Peyer's patch (tissue), 4 donors: ENCODE measurements around the gene STIL. TPM values are rescaled to one million over a fixed set of nuclear protein-coding genes. Genes with fewer than 3 reads are reported as not detected.
A peak's percentile ranks its signal among the peaks of the same experiment; 100 is the strongest.
"Not testable (repeated sequence)": the region's sequence is repeated elsewhere in the genome, so short reads cannot be mapped to it uniquely, and the experiment has no call there.

Experiments used
- DNase-seq, 3 donors: peaks; one replicate each; pipeline ENCODE4 v3.0.0-alpha.2; 2017 to 2019
- H3K27ac ChIP-seq, 4 donors: fragments of 200-600 bp; sonication (generic); one replicate each; pipeline ENCODE4 v1.5.1; 2016 to 2019
- H3K27me3 ChIP-seq, 2 donors: fragments of 200-600 bp; sonication (generic); one replicate each; pipeline ENCODE4 v1.5.1; 2019
- H3K36me3 ChIP-seq, 3 donors: fragments of 200-600 bp; sonication (generic); one replicate each; pipeline ENCODE4 v1.5.1; 2016 to 2019
- H3K4me1 ChIP-seq, 4 donors: fragments of 200-600 bp; sonication (generic); one replicate each; pipeline ENCODE4 v1.5.1; 2016 to 2019
- H3K4me3 ChIP-seq, 4 donors: fragments of 200-600 bp; sonication (generic); 1 replicate in 3 of 4; 2 replicates in 1 of 4; pipeline ENCODE4 v1.5.1; 2016 to 2019; ENCODE audit warnings: mild to moderate bottlenecking in 1 of 4
- H3K9me3 ChIP-seq, 4 donors: fragments of 200-600 bp; sonication (generic); one replicate each; pipeline ENCODE4 v1.5.1; 2016 to 2019; ENCODE audit warnings: mild to moderate bottlenecking in 1 of 4
- CTCF ChIP-seq, 6 experiments: fragments of 450-650 bp in 4 of 6; fragments of 200-600 bp in 2 of 6; sonication (generic) in 1 of 6; IDR thresholded peaks; one replicate each; pipeline ENCODE4 v1.5.1; 2017 to 2019; ENCODE audit warnings: antibody characterized with exemption in 6 of 6, mild to moderate bottlenecking in 3 of 6, moderate library complexity in 1 of 6
- POLR2A ChIP-seq, 2 donors: fragments of 450-650 bp; IDR thresholded peaks; one replicate each; pipeline ENCODE4 v1.5.1; 2017; ENCODE audit warnings: antibody characterized with exemption in 2 of 2, mild to moderate bottlenecking in 2 of 2, moderate library complexity in 2 of 2
- total RNA-seq, 4 donors: library from RNA; depleted of rRNA; stranded (reverse); fragments of >200 nt; gene quantifications; one replicate each; pipeline ENCODE4 v1.1.0, GENCODE V29; 2016

STIL gene
- total RNA-seq, 4 donors from 2014 or later: 4.5 to 14.0 (median 6.7) TPM

DNA sequence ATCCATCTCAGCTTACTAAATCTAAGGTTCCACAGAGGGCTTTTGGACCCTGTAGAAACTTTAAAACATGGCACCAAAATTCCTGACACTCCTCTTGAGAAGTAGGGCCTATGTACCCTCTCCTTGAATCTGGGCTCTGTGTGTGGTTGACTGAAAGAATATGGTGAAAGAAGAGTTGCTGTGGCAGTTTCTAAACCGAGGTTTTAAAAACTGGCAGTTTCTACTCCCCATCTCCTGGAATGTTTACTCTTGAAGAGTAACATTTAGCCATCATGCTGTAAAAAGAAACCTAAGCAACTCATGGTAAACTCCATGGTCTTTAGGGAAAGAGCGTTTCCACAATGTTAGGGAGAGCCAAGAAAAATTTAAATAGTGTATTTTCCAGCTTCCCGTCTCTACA lies 15.0 kb upstream of the STIL start:
- Histone ChIP-seq H3K9me3 (no peaks in the 10 kb centered on the region), H3K36me3 (no peaks in the 10 kb centered on the region), H3K4me3 (no peak overlapping the region), H3K27me3 (no peaks in the 10 kb centered on the region), H3K4me1 (peaks cover 0 to 21% (median 2%) of the 10 kb centered on the region in 4 donors), H3K27ac (no peak overlapping the region)
- DNase-seq: no peak
- TF ChIP-seq POLR2A (IDR thresholded peaks at IDR 0.05) (no peak), CTCF (IDR thresholded peaks at IDR 0.05) (no peak)

- TF ChIP-seq POLR2A (IDR thresholded peaks at IDR 0.05): no peak
- no peak for TF ChIP-seq CTCF (IDR thresholded peaks at IDR 0.05)
- no peaks in the 10 kb centered on the region for H3K36me3 ChIP-seq
- no peaks in the 10 kb centered on the region for H3K27me3 ChIP-seq
- H3K27ac ChIP-seq: peak overlapping the region in 2 of 4 donors; percentile 60 to 81
- no peak for DNase-seq
- no peak overlapping the region for H3K4me3 ChIP-seq
- peaks cover 0 to 15% (median 0%) of the 10 kb centered on the region in 4 donors for H3K4me1 ChIP-seq
- no peaks in the 10 kb centered on the region for H3K9me3 ChIP-seq
These were observed 12.3 kb upstream of the STIL start for GRCh38 chr1:47326271-47326670.

DNA sequence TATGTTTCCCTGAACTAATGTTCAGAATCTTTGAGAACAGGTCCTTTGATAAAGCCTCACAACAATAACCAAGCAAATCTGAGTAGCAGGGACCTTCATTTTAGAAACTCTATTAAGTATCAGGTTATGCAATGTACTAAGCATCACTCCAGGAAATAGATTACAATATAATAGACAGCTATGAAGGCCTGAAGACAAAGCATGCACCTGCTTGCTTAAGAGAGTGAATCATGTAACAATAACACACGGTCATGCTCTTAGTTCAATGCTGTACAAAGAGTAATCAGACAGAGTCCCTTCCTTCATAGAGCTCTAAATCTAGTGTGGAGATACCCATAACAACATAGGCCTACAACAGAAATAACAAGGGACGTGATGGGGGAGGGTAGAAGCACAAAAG lies 11.6 kb upstream of the STIL start:
- no peak overlapping the region for H3K4me3 ChIP-seq
- peaks cover 0 to 15% (median 0%) of the 10 kb centered on the region in 4 donors for H3K4me1 ChIP-seq
- no peak for TF ChIP-seq POLR2A (IDR thresholded peaks at IDR 0.05)
- no peak for TF ChIP-seq CTCF (IDR thresholded peaks at IDR 0.05)
- H3K27ac ChIP-seq: peak overlapping the region in 3 of 4 donors; percentile 28 to 81 (median 65)
- no peaks in the 10 kb centered on the region for H3K9me3 ChIP-seq
- DNase-seq: no peak
- no peaks in the 10 kb centered on the region for H3K36me3 ChIP-seq
- no peaks in the 10 kb centered on the region for H3K27me3 ChIP-seq

- peak in 1 of 6 experiments; percentile 11 for TF ChIP-seq CTCF (IDR thresholded peaks at IDR 0.05)
- TF ChIP-seq POLR2A (IDR thresholded peaks at IDR 0.05): peak in 1 of 2 donors; percentile 8
- Histone ChIP-seq H3K4me3 (no peak overlapping the region), H3K36me3 (no peaks in the 10 kb centered on the region), H3K27me3 (no peaks in the 10 kb centered on the region), H3K27ac (peak overlapping the region in 3 of 4 donors; percentile 65 to 81 (median 75)), H3K4me1 (peaks cover 0 to 15% (median 0%) of the 10 kb centered on the region in 4 donors), H3K9me3 (no peaks in the 10 kb centered on the region)
- DNase-seq: no peak
These were observed 10.7 kb upstream of the STIL start for GRCh38 chr1:47324682-47325081.

- H3K9me3 ChIP-seq: no peaks in the 10 kb centered on the region
- DNase-seq: no peak
- H3K4me1 ChIP-seq: peaks cover 0 to 15% (median 0%) of the 10 kb centered on the region in 4 donors
- H3K27ac ChIP-seq: peak overlapping the region in 3 of 4 donors; percentile 68 to 81 (median 75)
- no peak for TF ChIP-seq POLR2A (IDR thresholded peaks at IDR 0.05)
- no peak for TF ChIP-seq CTCF (IDR thresholded peaks at IDR 0.05)
- H3K4me3 ChIP-seq: no peak overlapping the region
- no peaks in the 10 kb centered on the region for H3K36me3 ChIP-seq
- no peaks in the 10 kb centered on the region for H3K27me3 ChIP-seq
These were observed 9.7 kb upstream of the STIL start for GRCh38 chr1:47323599-47324031.

DNA sequence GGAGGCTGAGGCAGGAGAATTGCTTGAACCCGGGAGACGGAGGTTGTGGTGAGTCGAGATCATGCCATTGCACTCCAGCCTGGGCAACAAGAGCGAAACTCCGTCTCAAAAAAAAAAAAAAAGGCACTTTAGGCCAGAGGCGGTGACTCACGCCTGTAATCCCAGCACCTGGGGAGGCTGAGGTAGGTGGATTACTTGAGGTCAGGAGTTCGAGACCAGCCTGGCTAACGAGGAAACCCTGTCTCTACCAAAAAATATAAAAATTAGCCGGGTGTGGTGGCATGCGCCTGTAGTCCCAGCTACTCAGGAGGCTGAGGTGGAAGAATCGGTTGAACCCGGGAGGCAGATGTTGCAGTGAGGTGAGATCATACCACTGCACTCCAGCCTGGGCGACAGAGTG lies 6.0 kb upstream of the STIL start:
- H3K27me3 ChIP-seq, H3K4me3 ChIP-seq, H3K36me3 ChIP-seq, H3K27ac ChIP-seq, DNase-seq, H3K9me3 ChIP-seq: not testable (repeated sequence)
- H3K4me1 ChIP-seq: peaks cover 0 to 15% (median 0%) of the 10 kb centered on the region in 4 donors
